Ovary (tissue), 9 donors: ENCODE data around the gene NOC4L. TPM values are rescaled to one million over a fixed set of nuclear protein-coding genes. Genes with fewer than 3 reads are reported as not detected.

Experiments
- DNase-seq, 5 donors: peaks; one replicate each; pipeline ENCODE4 v3.0.0-alpha.2; 2019 to 2020
- H3K27ac ChIP-seq, 2 donors: fragments of 200-600 bp; one replicate each; pipeline versions ENCODE4 v1.5.1 to v1.8.0; 2019 to 2022
- H3K27me3 ChIP-seq: fragments of 200-600 bp; one replicate; pipeline ENCODE4 v1.8.0; 2022
- H3K36me3 ChIP-seq: fragments of 200-600 bp; sonication (generic); one replicate; pipeline ENCODE4 v1.5.1; 2019
- H3K4me1 ChIP-seq: one replicate; pipeline ENCODE4 v1.8.1; 2013; ENCODE audit warnings: mild to moderate bottlenecking, moderate library complexity; ENCODE audit not compliant: insufficient read depth
- H3K4me3 ChIP-seq: fragments of 200-600 bp; sonication (generic); one replicate; pipeline ENCODE4 v1.5.1; 2017
- H3K9me3 ChIP-seq, 2 donors: fragments of 200-600 bp in 1 of 2; sonication (generic) in 1 of 2; one replicate each; pipeline versions ENCODE4 v1.5.1 to v1.8.1; 2013 to 2019; ENCODE audit warnings: mild to moderate bottlenecking in 1 of 2, moderate library complexity in 1 of 2
- EP300 ChIP-seq: sonication (generic); formaldehyde crosslinking; IDR thresholded peaks from one replicate; pipeline ENCODE4 v1.6.1; 2017; ENCODE audit warnings: antibody characterized with exemption
- POLR2A ChIP-seq: fragments of 450-650 bp; IDR thresholded peaks from one replicate; pipeline ENCODE4 v1.6.1; 2017; ENCODE audit warnings: antibody characterized with exemption, mild to moderate bottlenecking, moderate library complexity
- WGBS, 3 donors: extraction: QIAGEN DNeasy Blood & Tissue Kit in 1 of 3; methylation state at CpG; one replicate each; pipeline versions ENCODE4 v1.1.5 to v1.1.7; 2013 to 2017; 5-methylcytosine and 5-hydroxymethylcytosine counted together
- intact Hi-C, 4 donors: fragments of 100-400 bp; cut with DNase I; formaldehyde crosslinking; loops; one replicate each; pipeline versions ENCODE4 v1.11.0 to v1.15.1; 2022 to 2023
- polyA plus RNA-seq, 2 donors: library from polyadenylated mRNA; stranded (reverse); fragments of 200-250 nt in 1 of 2; fragments of 350-450 nt in 1 of 2; fragmentation: Illumina TruSeq in 1 of 2; extraction: RNeasy Lipid Tissue Mini Kit (QIAGEN cat#74804) in 1 of 2; gene quantifications; one replicate each; pipeline ENCODE4 v1.2.3, GENCODE V29; 2013 to 2014
- total RNA-seq, 7 donors: library from RNA; depleted of rRNA in 2 of 7; stranded (reverse); fragments of >200 nt in 2 of 7; fragmentation: NEBNext Ultra II Directional in 3 of 7; extraction: Animal tissue kit (Norgen Biotek cat#: 25700) in 3 of 7; gene quantifications; one replicate each; pipeline versions ENCODE4 v1.1.0 to v1.2.4, GENCODE V29; 2016 to 2023
- TF ChIP-seq, protein P1 (sequence below), 3 donors: fragments of 450-650 bp in 2 of 3; fragments of 200-600 bp in 1 of 3; IDR thresholded peaks; one replicate each; pipeline versions ENCODE4 v1.5.1 to v1.8.0; 2016 to 2022; ENCODE audit warnings: antibody characterized with exemption in 3 of 3, mild to moderate bottlenecking in 1 of 3
- donor health status: DM: no; HTN: no; CAD: no; lungs with moderate emphysema.
- donor health status: DM: no; HTN: no; CAD: no.
- donor health status: Bipolar disorder and iron deficiency.
- donor health status: DM: yes; HTN: yes; CAD: no.
- donor health status: DM: no; HTN: no; CAD: no.
- donor health status: DM: yes; HTN: yes; CAD: no.

Gene NOC4L
- total and polyA plus RNA-seq, 9 donors, result 1.2 to 24.6 (median 18.5) TPM

GRCh38 chr12:132110677-132111076 lies 33.6 kb upstream of the NOC4L start:
- H3K4me1 ChIP-seq, result no peaks in the 10 kb centered on the region
- H3K27me3 ChIP-seq, result no peaks in the 10 kb centered on the region
- H3K36me3 ChIP-seq, result no peaks in the 10 kb centered on the region
- no peak overlapping the region for H3K4me3 ChIP-seq
- DNase-seq, result no peak
- WGBS, 3 donors, result 91 to 95% (median 95%) methylated on average over 3 of the region's 3 CpGs
- H3K9me3 ChIP-seq, result no peaks in the 10 kb centered on the region
- intact Hi-C loops, result no loop called here
- TF ChIP-seq, protein P1, sequence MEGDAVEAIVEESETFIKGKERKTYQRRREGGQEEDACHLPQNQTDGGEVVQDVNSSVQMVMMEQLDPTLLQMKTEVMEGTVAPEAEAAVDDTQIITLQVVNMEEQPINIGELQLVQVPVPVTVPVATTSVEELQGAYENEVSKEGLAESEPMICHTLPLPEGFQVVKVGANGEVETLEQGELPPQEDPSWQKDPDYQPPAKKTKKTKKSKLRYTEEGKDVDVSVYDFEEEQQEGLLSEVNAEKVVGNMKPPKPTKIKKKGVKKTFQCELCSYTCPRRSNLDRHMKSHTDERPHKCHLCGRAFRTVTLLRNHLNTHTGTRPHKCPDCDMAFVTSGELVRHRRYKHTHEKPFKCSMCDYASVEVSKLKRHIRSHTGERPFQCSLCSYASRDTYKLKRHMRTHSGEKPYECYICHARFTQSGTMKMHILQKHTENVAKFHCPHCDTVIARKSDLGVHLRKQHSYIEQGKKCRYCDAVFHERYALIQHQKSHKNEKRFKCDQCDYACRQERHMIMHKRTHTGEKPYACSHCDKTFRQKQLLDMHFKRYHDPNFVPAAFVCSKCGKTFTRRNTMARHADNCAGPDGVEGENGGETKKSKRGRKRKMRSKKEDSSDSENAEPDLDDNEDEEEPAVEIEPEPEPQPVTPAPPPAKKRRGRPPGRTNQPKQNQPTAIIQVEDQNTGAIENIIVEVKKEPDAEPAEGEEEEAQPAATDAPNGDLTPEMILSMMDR (IDR thresholded peaks at IDR 0.05), result no peak
- TF ChIP-seq EP300 (no peak), POLR2A (no peak)
- no peak overlapping the region for H3K27ac ChIP-seq

- no peak overlapping the region for H3K4me3 ChIP-seq
- H3K4me1 ChIP-seq, result no peaks in the 10 kb centered on the region
- H3K27ac ChIP-seq, result no peak overlapping the region
- WGBS, 3 donors, result 67 to 82% (median 81%) methylated on average over 19 of the region's 19 CpGs
- DNase-seq, result no peak
- H3K9me3 ChIP-seq, result no peaks in the 10 kb centered on the region
- no peaks in the 10 kb centered on the region for H3K36me3 ChIP-seq
- no peaks in the 10 kb centered on the region for H3K27me3 ChIP-seq
- no peak for TF ChIP-seq POLR2A
- TF ChIP-seq, protein P1 (IDR thresholded peaks at IDR 0.05), result no peak
- TF ChIP-seq EP300, result no peak
- intact Hi-C loops, result no loop called here
Measured at GRCh38 chr12:132111654-132112304, 32.5 kb upstream of the NOC4L start.

DNA sequence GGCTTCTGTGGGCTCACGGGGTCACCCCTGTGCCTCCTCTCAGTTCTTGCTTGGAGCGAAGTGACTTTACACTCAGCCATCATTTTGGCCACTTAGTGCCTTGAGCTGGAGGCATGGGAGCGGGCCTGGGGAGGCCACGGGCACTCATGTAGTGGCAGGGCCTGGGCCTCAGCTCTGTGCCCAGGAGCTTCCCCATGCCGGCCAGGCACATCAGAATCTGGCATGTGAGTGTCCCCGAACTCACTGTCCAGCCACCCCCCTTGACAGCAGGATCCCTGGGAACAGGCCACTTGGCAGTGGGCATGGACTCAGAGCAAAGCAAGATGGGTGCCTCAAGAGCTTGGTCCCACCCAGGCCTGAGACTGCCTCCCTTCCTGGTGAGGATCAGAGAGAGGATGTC lies 29.6 kb upstream of the NOC4L start:
- intact Hi-C loops, result no loop called here
- no peaks in the 10 kb centered on the region for H3K4me1 ChIP-seq
- H3K9me3 ChIP-seq, result no peaks in the 10 kb centered on the region
- 95 to 98% (median 98%) methylated on average over 6 of the region's 6 CpGs for WGBS, 3 donors
- no peak for DNase-seq
- TF ChIP-seq, protein P1 (IDR thresholded peaks at IDR 0.05), result no peak
- TF ChIP-seq EP300 (no peak), POLR2A (no peak)
- H3K36me3 ChIP-seq, result no peaks in the 10 kb centered on the region
- no peak overlapping the region for H3K4me3 ChIP-seq
- H3K27ac ChIP-seq, result no peak overlapping the region
- no peaks in the 10 kb centered on the region for H3K27me3 ChIP-seq

- no peaks in the 10 kb centered on the region for H3K36me3 ChIP-seq
- H3K4me3 ChIP-seq, result no peak overlapping the region
- H3K27me3 ChIP-seq, result no peaks in the 10 kb centered on the region
- no peaks in the 10 kb centered on the region for H3K9me3 ChIP-seq
- WGBS, 3 donors, result 94 to 98% (median 96%) methylated on average over 9 of the region's 9 CpGs
- DNase-seq, result no peak
- H3K4me1 ChIP-seq, result no peaks in the 10 kb centered on the region
- no peak overlapping the region for H3K27ac ChIP-seq
- intact Hi-C loops, result no loop called here
- TF ChIP-seq, protein P1 (IDR thresholded peaks at IDR 0.05), result no peak
- TF ChIP-seq EP300 (no peak), POLR2A (no peak)
Measured at GRCh38 chr12:132115500-132115899, 28.8 kb upstream of the NOC4L start.
